ENCODE data around the gene CSRNP2. TPM values are rescaled to one million over a fixed set of nuclear protein-coding genes. Genes with fewer than 3 reads are reported as not detected.

CSRNP2 gene
- total and polyA plus RNA-seq, 2 of the 13 experiments (the other 11 are each of a cell fraction or from before 2014, with no cell fraction given): 4.8 to 7.3 TPM

GRCh38 chr12:51115533-51115932, 32.1 kb upstream of the CSRNP2 start:
- ChIA-PET CTCF (ENCODE audit: low intra/inter-chr PET ratio, low total read pairs) (no interaction called here), POLR2A (no interaction called here)
- H3K4me3 ChIP-seq (replicated peaks in 1 of 3; ENCODE audit: insufficient read depth in 1 of 3, low read depth in 2 of 3, low read length in 3 of 3): no peak overlapping the region
- in situ Hi-C loops (cut with HindIII; ENCODE audit: extremely low pct_ligation_motif_present, low pct_unique_long_range_greater_than_20kb) (no loop called here), intact Hi-C loops (cut with micrococcal nuclease; ENCODE audit: unreplicated experiment) (no loop called here)
- no peaks in the 10 kb centered on the region for H3K27me3 ChIP-seq (ENCODE audit: control insufficient read depth in 1 of 2, insufficient read depth in 2 of 2, low read length in 2 of 2)
- H3K9ac ChIP-seq (ENCODE audit: insufficient read depth, low read depth, low read length): no peak overlapping the region
- ATAC-seq: no peak
- DNase-seq (ENCODE audit: low spot score): no peak
- no peak overlapping the region for H2AFZ ChIP-seq (ENCODE audit: low read length)
- BruUV-seq (replicated peaks): no TSS peak
- H3K9me3 ChIP-seq (ENCODE audit: low read length): no peaks in the 10 kb centered on the region
- no peak overlapping the region for H3K27ac ChIP-seq (ENCODE audit: extremely low read length, insufficient read depth, low read length)
- no peak overlapping the region for H3K4me2 ChIP-seq (ENCODE audit: low read depth, low read length)
- H3K79me2 ChIP-seq (ENCODE audit: insufficient read depth, low read length): no peaks in the 10 kb centered on the region
- H3K4me1 ChIP-seq (ENCODE audit: insufficient read depth, low read length): no peaks in the 10 kb centered on the region
- no peaks in the 10 kb centered on the region for H4K20me1 ChIP-seq (ENCODE audit: insufficient read depth, low read length)
- TF ChIP-seq ZNF382 (CRISPR knock-in tag; IDR thresholded peaks at IDR 0.05; ENCODE audit: borderline replicate concordance) (no peak), SMAD3 (CRISPR knock-in tag; IDR thresholded peaks at IDR 0.05) (no peak), RELA (CRISPR knock-in tag; IDR thresholded peaks at IDR 0.05) (no peak), ZNF530 (CRISPR knock-in tag; IDR thresholded peaks at IDR 0.05; ENCODE audit: low read depth) (no peak), PAF1 (CRISPR knock-in tag; IDR thresholded peaks at IDR 0.05) (no peak), ZNF782 (CRISPR knock-in tag; IDR thresholded peaks at IDR 0.05; ENCODE audit: borderline replicate concordance) (no peak), HNRNPL (IDR thresholded peaks at IDR 0.05; ENCODE audit: low read depth, low read length) (no peak), ZNF484 (CRISPR knock-in tag; IDR thresholded peaks at IDR 0.05; ENCODE audit: borderline replicate concordance, low read depth) (no peak), NFIB (CRISPR knock-in tag; IDR thresholded peaks at IDR 0.05; ENCODE audit: borderline replicate concordance) (no peak), ZNF772 (CRISPR knock-in tag; IDR thresholded peaks at IDR 0.05) (no peak), PAWR (CRISPR knock-in tag; IDR thresholded peaks at IDR 0.05; ENCODE audit: borderline replicate concordance) (no peak), ARNT2 (CRISPR knock-in tag; IDR thresholded peaks at IDR 0.05; ENCODE audit: low read depth) (no peak), U2AF2 (IDR thresholded peaks at IDR 0.05; ENCODE audit: low read depth, low read length) (no peak), ZNF331 (CRISPR knock-in tag; IDR thresholded peaks at IDR 0.05) (no peak), ZNF577 (CRISPR knock-in tag; IDR thresholded peaks at IDR 0.05; ENCODE audit: borderline replicate concordance, low read depth) (no peak)
- TF ChIP-seq, protein P1, sequence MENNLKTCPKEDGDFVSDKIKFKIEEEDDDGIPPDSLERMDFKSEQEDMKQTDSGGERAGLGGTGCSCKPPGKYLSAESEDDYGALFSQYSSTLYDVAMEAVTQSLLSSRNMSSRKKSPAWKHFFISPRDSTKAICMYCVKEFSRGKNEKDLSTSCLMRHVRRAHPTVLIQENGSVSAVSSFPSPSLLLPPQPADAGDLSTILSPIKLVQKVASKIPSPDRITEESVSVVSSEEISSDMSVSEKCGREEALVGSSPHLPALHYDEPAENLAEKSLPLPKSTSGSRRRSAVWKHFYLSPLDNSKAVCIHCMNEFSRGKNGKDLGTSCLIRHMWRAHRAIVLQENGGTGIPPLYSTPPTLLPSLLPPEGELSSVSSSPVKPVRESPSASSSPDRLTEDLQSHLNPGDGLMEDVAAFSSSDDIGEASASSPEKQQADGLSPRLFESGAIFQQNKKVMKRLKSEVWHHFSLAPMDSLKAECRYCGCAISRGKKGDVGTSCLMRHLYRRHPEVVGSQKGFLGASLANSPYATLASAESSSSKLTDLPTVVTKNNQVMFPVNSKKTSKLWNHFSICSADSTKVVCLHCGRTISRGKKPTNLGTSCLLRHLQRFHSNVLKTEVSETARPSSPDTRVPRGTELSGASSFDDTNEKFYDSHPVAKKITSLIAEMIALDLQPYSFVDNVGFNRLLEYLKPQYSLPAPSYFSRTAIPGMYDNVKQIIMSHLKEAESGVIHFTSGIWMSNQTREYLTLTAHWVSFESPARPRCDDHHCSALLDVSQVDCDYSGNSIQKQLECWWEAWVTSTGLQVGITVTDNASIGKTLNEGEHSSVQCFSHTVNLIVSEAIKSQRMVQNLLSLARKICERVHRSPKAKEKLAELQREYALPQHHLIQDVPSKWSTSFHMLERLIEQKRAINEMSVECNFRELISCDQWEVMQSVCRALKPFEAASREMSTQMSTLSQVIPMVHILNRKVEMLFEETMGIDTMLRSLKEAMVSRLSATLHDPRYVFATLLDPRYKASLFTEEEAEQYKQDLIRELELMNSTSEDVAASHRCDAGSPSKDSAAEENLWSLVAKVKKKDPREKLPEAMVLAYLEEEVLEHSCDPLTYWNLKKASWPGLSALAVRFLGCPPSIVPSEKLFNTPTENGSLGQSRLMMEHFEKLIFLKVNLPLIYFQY (CRISPR knock-in tag; IDR thresholded peaks at IDR 0.05; ENCODE audit: borderline replicate concordance): no peak
- TF ChIP-seq, protein P2, sequence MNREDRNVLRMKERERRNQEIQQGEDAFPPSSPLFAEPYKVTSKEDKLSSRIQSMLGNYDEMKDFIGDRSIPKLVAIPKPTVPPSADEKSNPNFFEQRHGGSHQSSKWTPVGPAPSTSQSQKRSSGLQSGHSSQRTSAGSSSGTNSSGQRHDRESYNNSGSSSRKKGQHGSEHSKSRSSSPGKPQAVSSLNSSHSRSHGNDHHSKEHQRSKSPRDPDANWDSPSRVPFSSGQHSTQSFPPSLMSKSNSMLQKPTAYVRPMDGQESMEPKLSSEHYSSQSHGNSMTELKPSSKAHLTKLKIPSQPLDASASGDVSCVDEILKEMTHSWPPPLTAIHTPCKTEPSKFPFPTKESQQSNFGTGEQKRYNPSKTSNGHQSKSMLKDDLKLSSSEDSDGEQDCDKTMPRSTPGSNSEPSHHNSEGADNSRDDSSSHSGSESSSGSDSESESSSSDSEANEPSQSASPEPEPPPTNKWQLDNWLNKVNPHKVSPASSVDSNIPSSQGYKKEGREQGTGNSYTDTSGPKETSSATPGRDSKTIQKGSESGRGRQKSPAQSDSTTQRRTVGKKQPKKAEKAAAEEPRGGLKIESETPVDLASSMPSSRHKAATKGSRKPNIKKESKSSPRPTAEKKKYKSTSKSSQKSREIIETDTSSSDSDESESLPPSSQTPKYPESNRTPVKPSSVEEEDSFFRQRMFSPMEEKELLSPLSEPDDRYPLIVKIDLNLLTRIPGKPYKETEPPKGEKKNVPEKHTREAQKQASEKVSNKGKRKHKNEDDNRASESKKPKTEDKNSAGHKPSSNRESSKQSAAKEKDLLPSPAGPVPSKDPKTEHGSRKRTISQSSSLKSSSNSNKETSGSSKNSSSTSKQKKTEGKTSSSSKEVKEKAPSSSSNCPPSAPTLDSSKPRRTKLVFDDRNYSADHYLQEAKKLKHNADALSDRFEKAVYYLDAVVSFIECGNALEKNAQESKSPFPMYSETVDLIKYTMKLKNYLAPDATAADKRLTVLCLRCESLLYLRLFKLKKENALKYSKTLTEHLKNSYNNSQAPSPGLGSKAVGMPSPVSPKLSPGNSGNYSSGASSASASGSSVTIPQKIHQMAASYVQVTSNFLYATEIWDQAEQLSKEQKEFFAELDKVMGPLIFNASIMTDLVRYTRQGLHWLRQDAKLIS (CRISPR knock-in tag; IDR thresholded peaks at IDR 0.05): no peak
- no peak for FAIRE-seq
- peaks cover 1 to 27% of the 10 kb centered on the region in 2 experiments; a peak in 3 of 5 replicates for H3K36me3 ChIP-seq (replicated peaks in 1 of 2; ENCODE audit: control insufficient read depth in 1 of 2, insufficient read depth in 2 of 2, low read length in 2 of 2)

All from HepG2 (cell line).